Astrocyte (in vitro differentiated cells and primary cell): Measurements from ENCODE around the gene SLC16A6. TPM values are rescaled to one million over a fixed set of nuclear protein-coding genes. Genes with fewer than 3 reads are reported as not detected.

ENCODE experiments used
- DNase-seq: peaks from one replicate; pipeline ENCODE4 v3.0.0-alpha.2; 2010; ENCODE audit warnings: low read depth
- FAIRE-seq: peaks from 2 replicates; lab custom pipeline; 2011; peaks lifted over from hg19 to GRCh38; lab: Jason Lieb, UNC
- H2AFZ ChIP-seq: 2 replicates; pipeline ENCODE4 v1.6.0; 2012; ENCODE audit warnings: low read depth, low read length, inconsistent platforms
- H3K27ac ChIP-seq: 2 replicates; pipeline ENCODE4 v1.5.1; 2011; ENCODE audit warnings: low read depth, low read length, inconsistent platforms
- H3K27me3 ChIP-seq: 2 replicates; pipeline ENCODE4 v1.6.0; 2011; ENCODE audit warnings: low read length, inconsistent platforms; ENCODE audit not compliant: insufficient read depth
- H3K36me3 ChIP-seq: 2 replicates; pipeline ENCODE4 v1.5.1; 2011; ENCODE audit warnings: low read length, inconsistent platforms; ENCODE audit not compliant: insufficient read depth
- H3K4me1 ChIP-seq: 2 replicates; pipeline ENCODE4 v1.5.1; 2011; ENCODE audit warnings: low read length, inconsistent platforms; ENCODE audit not compliant: insufficient read depth
- H3K4me2 ChIP-seq: 2 replicates; pipeline ENCODE4 v1.6.0; 2012; ENCODE audit warnings: low read length, inconsistent platforms
- H3K4me3 ChIP-seq: 2 replicates; pipeline ENCODE4 v1.5.1; 2011; ENCODE audit warnings: low read depth, mild to moderate bottlenecking, low read length, inconsistent platforms; ENCODE audit not compliant: insufficient read depth
- H3K79me2 ChIP-seq: 2 replicates; pipeline ENCODE4 v1.6.0; 2012; ENCODE audit warnings: mild to moderate bottlenecking, low read length, inconsistent platforms; ENCODE audit not compliant: insufficient read depth
- H3K9ac ChIP-seq: 2 replicates; pipeline ENCODE4 v1.6.0; 2012; ENCODE audit warnings: mild to moderate bottlenecking, low read length, inconsistent platforms
- H3K9me3 ChIP-seq: 2 replicates; pipeline ENCODE4 v1.5.1; 2012; ENCODE audit warnings: low read depth, mild to moderate bottlenecking, low read length, inconsistent platforms; ENCODE audit not compliant: insufficient read depth
- H4K20me1 ChIP-seq: 2 replicates; pipeline ENCODE4 v1.6.0; 2012; ENCODE audit warnings: low read length, inconsistent platforms; ENCODE audit not compliant: insufficient read depth
- H3K27ac Mint-ChIP-seq: one replicate; pipeline ENCODE4 v1.8.0; 2021; ENCODE audit warnings: mild to moderate bottlenecking, mixed read lengths; ENCODE audit not compliant: unreplicated experiment
- H3K27me3 Mint-ChIP-seq: one replicate; pipeline ENCODE4 v1.8.0; 2021; ENCODE audit warnings: low read depth, mixed read lengths; ENCODE audit not compliant: unreplicated experiment
- H3K36me3 Mint-ChIP-seq: one replicate; pipeline ENCODE4 v1.8.0; 2021; ENCODE audit warnings: low read depth, mixed read lengths; ENCODE audit not compliant: unreplicated experiment
- H3K4me1 Mint-ChIP-seq: one replicate; pipeline ENCODE4 v1.8.0; 2021; ENCODE audit warnings: low read depth, mixed read lengths; ENCODE audit not compliant: unreplicated experiment
- H3K4me3 Mint-ChIP-seq: one replicate; pipeline ENCODE4 v1.8.0; 2021; ENCODE audit warnings: mild to moderate bottlenecking, moderate library complexity, mixed read lengths; ENCODE audit not compliant: unreplicated experiment
- H3K9me3 Mint-ChIP-seq: one replicate; pipeline ENCODE4 v1.8.0; 2021; ENCODE audit warnings: mild to moderate bottlenecking, mixed read lengths; ENCODE audit not compliant: unreplicated experiment
- CTCF ChIP-seq: IDR thresholded peaks from 2 replicates; pipeline ENCODE4 v1.5.1; 2011; ENCODE audit warnings: low read depth, mild to moderate bottlenecking, inconsistent platforms, low read length, moderate library complexity; ENCODE audit not compliant: insufficient read depth
- EZH2 ChIP-seq: IDR thresholded peaks from 2 replicates; pipeline ENCODE4 v1.6.1; 2012; ENCODE audit warnings: mild to moderate bottlenecking, low read length, inconsistent platforms; ENCODE audit not compliant: insufficient read depth
- total RNA-seq: library from RNA; stranded (reverse); gene quantifications from 2 replicates; pipeline ENCODE4 v1.2.1, GENCODE V29; 2021

The SLC16A6 gene
- total RNA-seq, 1 donor from 2014 or later = 0.34 TPM

GRCh38 chr17:68292689-68293040 is 1.7 kb upstream of the SLC16A6 start:
- Histone ChIP-seq H3K4me1 (peaks cover 6% of the 10 kb centered on the region), H3K4me2 (peak overlapping the region; percentile 97), H3K27me3 (peaks cover 14% of the 10 kb centered on the region), H2AFZ (no peak overlapping the region), H3K9me3 (no peaks in the 10 kb centered on the region), H4K20me1 (peaks cover 8% of the 10 kb centered on the region), H3K27ac (no peak overlapping the region), H3K79me2 (no peaks in the 10 kb centered on the region), H3K4me3 (no peak overlapping the region), H3K36me3 (no peaks in the 10 kb centered on the region), H3K9ac (no peak overlapping the region)
- H3K27me3 Mint-ChIP-seq = peaks cover 44% of the 10 kb centered on the region
- H3K4me3 Mint-ChIP-seq = peak overlapping the region; percentile 66
- H3K4me1 Mint-ChIP-seq = peaks cover 5% of the 10 kb centered on the region
- H3K36me3 Mint-ChIP-seq = no peaks in the 10 kb centered on the region
- H3K27ac Mint-ChIP-seq = no peak overlapping the region
- no peaks in the 10 kb centered on the region for H3K9me3 Mint-ChIP-seq
- DNase-seq = no peak
- no peak for FAIRE-seq
- TF ChIP-seq EZH2 (no peak), CTCF (no peak)

GRCh38 chr17:68291836-68292688 is 1.1 kb upstream of the SLC16A6 start:
- DNase-seq = peak; percentile 68
- Histone ChIP-seq H2AFZ (peak overlapping the region; percentile 88), H3K4me3 (peak overlapping the region; percentile 61), H3K4me2 (peak overlapping the region; percentile 97), H3K9me3 (no peaks in the 10 kb centered on the region), H3K36me3 (no peaks in the 10 kb centered on the region), H3K9ac (peak overlapping the region; percentile 75), H4K20me1 (peaks cover 8% of the 10 kb centered on the region), H3K79me2 (no peaks in the 10 kb centered on the region), H3K4me1 (peaks cover 6% of the 10 kb centered on the region), H3K27me3 (peaks cover 14% of the 10 kb centered on the region), H3K27ac (peak overlapping the region; percentile 19)
- H3K27ac Mint-ChIP-seq = no peak overlapping the region
- peaks cover 44% of the 10 kb centered on the region for H3K27me3 Mint-ChIP-seq
- no peaks in the 10 kb centered on the region for H3K9me3 Mint-ChIP-seq
- H3K4me3 Mint-ChIP-seq = peak overlapping the region; percentile 66
- H3K4me1 Mint-ChIP-seq = peaks cover 5% of the 10 kb centered on the region
- no peak for FAIRE-seq
- TF ChIP-seq CTCF (no peak), EZH2 (no peak)
- no peaks in the 10 kb centered on the region for H3K36me3 Mint-ChIP-seq
